Measurements from ENCODE around the gene MT1HL1. TPM values are rescaled to one million over a fixed set of nuclear protein-coding genes. Genes with fewer than 3 reads are reported as not detected.

MT1HL1 gene
- total RNA-seq, 1 donor = not detected

- no peak overlapping the region for H3K4me3 ChIP-seq (ENCODE audit: low read depth, low read length)
- no peak for DNase-seq (ENCODE audit: low read depth)
- TF ChIP-seq CTCF (IDR thresholded peaks at IDR 0.05; ENCODE audit: insufficient read depth, low read length) = no peak
Observed at GRCh38 chr1:237025358-237026074, 21.3 kb upstream of the MT1HL1 start.

GRCh38 chr1:237018896-237019295 is 14.7 kb upstream of the MT1HL1 start:
- H3K4me3 ChIP-seq (ENCODE audit: low read depth, low read length) = no peak overlapping the region
- TF ChIP-seq CTCF (IDR thresholded peaks at IDR 0.05; ENCODE audit: insufficient read depth, low read length) = no peak
- DNase-seq (ENCODE audit: low read depth) = no peak

DNA sequence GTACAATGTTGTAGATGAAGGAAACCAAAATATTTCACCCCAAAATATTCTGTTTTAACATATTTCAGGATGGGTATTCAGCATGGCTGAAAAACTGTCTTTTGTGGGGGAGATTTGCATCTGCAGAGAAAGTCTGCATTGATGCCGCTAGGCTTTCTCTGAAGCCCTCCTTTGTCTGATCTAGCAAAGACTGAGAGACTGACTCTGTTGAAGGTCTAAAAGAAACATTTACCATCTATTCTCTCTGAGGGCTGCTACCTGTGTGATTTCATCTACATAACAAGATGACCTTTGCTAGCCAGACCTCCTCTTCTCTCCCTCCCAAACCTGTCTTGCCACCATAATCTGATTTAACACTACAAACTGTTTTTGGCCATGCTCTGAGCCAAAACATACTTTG is 12.4 kb upstream of the MT1HL1 start:
- no peak overlapping the region for H3K4me3 ChIP-seq (ENCODE audit: low read depth, low read length)
- TF ChIP-seq CTCF (IDR thresholded peaks at IDR 0.05; ENCODE audit: insufficient read depth, low read length) = no peak
- DNase-seq (ENCODE audit: low read depth) = no peak

DNA sequence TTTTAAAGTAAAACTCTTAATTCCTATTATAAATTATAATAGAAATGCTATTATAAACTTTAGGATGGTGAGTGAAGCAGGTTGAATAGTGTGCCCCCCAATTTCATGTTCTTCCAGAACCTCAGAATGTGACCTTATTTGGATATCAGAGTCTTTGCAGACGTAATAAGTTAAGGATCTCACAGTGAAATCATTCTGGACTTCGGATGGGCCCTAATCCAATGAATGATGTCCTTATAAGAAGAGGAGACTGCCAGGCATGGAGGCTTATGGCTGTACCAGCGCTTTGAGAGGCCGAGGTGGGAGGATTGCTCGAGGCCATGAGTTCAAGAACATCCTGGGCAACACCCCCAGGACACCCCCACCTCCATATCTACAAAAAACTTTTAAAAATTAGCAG is 9.4 kb upstream of the MT1HL1 start:
- no peak for DNase-seq (ENCODE audit: low read depth)
- H3K4me3 ChIP-seq (ENCODE audit: low read depth, low read length) = no peak overlapping the region
- TF ChIP-seq CTCF (IDR thresholded peaks at IDR 0.05; ENCODE audit: insufficient read depth, low read length) = no peak

GRCh38 chr1:237012788-237013383 is 8.6 kb upstream of the MT1HL1 start:
- no peak overlapping the region for H3K4me3 ChIP-seq (ENCODE audit: low read depth, low read length)
- DNase-seq (ENCODE audit: low read depth) = no peak
- no peak for TF ChIP-seq CTCF (IDR thresholded peaks at IDR 0.05; ENCODE audit: insufficient read depth, low read length)

DNA sequence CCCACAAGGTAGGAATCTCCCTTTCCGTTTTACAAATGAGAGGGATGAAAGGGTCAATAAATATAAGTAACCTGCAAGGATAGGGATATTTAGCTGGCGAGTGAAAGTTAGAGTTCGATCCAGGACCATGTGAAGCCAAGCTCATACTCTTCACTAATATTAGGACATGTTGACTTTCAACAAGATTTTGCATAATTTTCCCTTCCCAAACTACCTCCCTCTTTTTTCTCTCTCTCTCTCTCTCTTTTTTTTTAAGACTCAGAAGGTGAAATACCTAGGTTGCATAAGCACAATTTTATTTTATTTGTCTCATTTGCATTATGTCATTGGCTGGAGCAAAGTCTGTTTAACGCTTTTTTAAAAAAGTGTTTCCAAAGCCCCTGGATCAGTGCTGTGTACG is 8.1 kb upstream of the MT1HL1 start:
- no peak for TF ChIP-seq CTCF (IDR thresholded peaks at IDR 0.05; ENCODE audit: insufficient read depth, low read length)
- H3K4me3 ChIP-seq (ENCODE audit: low read depth, low read length) = no peak overlapping the region
- DNase-seq (ENCODE audit: low read depth) = no peak
